Endothelial cell of umbilical vein (primary cell): Measurements from ENCODE around the gene PNKD. TPM values are rescaled to one million over a fixed set of nuclear protein-coding genes. Genes with fewer than 3 reads are reported as not detected.

ENCODE experiments used
- BruUV-seq: library from RNA; stranded (reverse); fragments of 400-500 nt; replicated peaks from 2 replicates; lab custom pipeline; 2021; lab: Mats Ljungman, UMichigan
- CTCF ChIA-PET: fragments of 300-600, 350-600 bp; sonication (Branson Sonifier 250); formaldehyde crosslinking; loops from one replicate; lab custom pipeline; 2021; ENCODE audit warnings: antibody characterized with exemption, inconsistent platforms; lab: Charles Lee
- POLR2A ChIA-PET: fragments of 300-600, 350-600 bp; sonication (Branson Sonifier 250); formaldehyde crosslinking; loops from one replicate; lab custom pipeline; 2021; ENCODE audit warnings: antibody characterized with exemption, inconsistent platforms; lab: Charles Lee
- DNase-seq: peaks from one replicate; pipeline ENCODE4 v3.0.0-alpha.2; 2011; ENCODE audit warnings: low read depth, low spot score
- FAIRE-seq: peaks from 2 replicates; lab custom pipeline; 2011; peaks lifted over from hg19 to GRCh38; lab: Jason Lieb, UNC
- H2AFZ ChIP-seq: 2 replicates; pipeline ENCODE4 v1.6.0; 2012; ENCODE audit warnings: low read depth, low read length, control low read depth, inconsistent platforms
- H3K27ac ChIP-seq: 2 replicates; pipeline ENCODE4 v1.5.1; 2011; ENCODE audit warnings: low read depth, mild to moderate bottlenecking, control low read depth, low read length, moderate library complexity; ENCODE audit not compliant: insufficient read depth
- H3K27me3 ChIP-seq, 2 experiments: 2 replicates each; pipeline versions ENCODE4 v1.6.0 to v1.6.1; 2011; ENCODE audit warnings: low read length in 2 of 2, mixed read lengths in 1 of 2; ENCODE audit not compliant: control insufficient read depth in 2 of 2, insufficient read depth in 2 of 2
- H3K36me3 ChIP-seq, 2 experiments: 2 replicates in 1 of 2; 3 replicates in 1 of 2; pipeline ENCODE4 v1.5.1; 2011; ENCODE audit warnings: low read length in 2 of 2, mild to moderate bottlenecking in 1 of 2, moderate library complexity in 1 of 2; ENCODE audit not compliant: control insufficient read depth in 2 of 2, insufficient read depth in 2 of 2; ENCODE audit errors: extremely low read depth in 1 of 2
- H3K4me1 ChIP-seq: 3 replicates; pipeline ENCODE4 v1.5.1; 2011; ENCODE audit warnings: mild to moderate bottlenecking, low read length; ENCODE audit not compliant: control insufficient read depth, insufficient read depth; ENCODE audit errors: extremely low read depth
- H3K4me2 ChIP-seq: 2 replicates; pipeline ENCODE4 v1.6.1; 2011; ENCODE audit warnings: low read length, control low read depth, mixed read lengths; ENCODE audit not compliant: insufficient read depth
- H3K4me3 ChIP-seq, 3 experiments: fragments of 200-600 bp in 1 of 3; sonication (generic), shearing (Covaris generic) in 1 of 3; replicated peaks in 1 of 3; 2 replicates each; pipeline ENCODE4 v1.5.1; 2011 to 2016; ENCODE audit warnings: control low read depth in 3 of 3, low read length in 3 of 3, mild to moderate bottlenecking in 2 of 3, inconsistent platforms in 1 of 3, low read depth in 1 of 3, moderate library complexity in 1 of 3; ENCODE audit not compliant: insufficient read depth in 1 of 3
- H3K79me2 ChIP-seq: 2 replicates; pipeline ENCODE4 v1.6.0; 2012; ENCODE audit warnings: low read length, inconsistent platforms; ENCODE audit not compliant: control insufficient read depth, insufficient read depth
- H3K9ac ChIP-seq: replicated peaks from 2 replicates; pipeline ENCODE3; 2011; ENCODE audit warnings: low read length, control low read depth; ENCODE audit not compliant: insufficient read depth; ENCODE audit errors: extremely low read depth
- H3K9me1 ChIP-seq: replicated peaks from 3 replicates; pipeline ENCODE4 v1.6.0; 2011; ENCODE audit warnings: mild to moderate bottlenecking, low read length; ENCODE audit not compliant: control insufficient read depth, insufficient read depth; ENCODE audit errors: extremely low read depth
- H3K9me3 ChIP-seq: replicated peaks from 2 replicates; pipeline ENCODE4 v1.5.1; 2012; ENCODE audit warnings: low read length, inconsistent platforms; ENCODE audit not compliant: control insufficient read depth, insufficient read depth
- H4K20me1 ChIP-seq: replicated peaks from 2 replicates; pipeline ENCODE3; 2011; ENCODE audit warnings: mild to moderate bottlenecking, low read length; ENCODE audit not compliant: control insufficient read depth, insufficient read depth; ENCODE audit errors: extremely low read depth
- CTCF ChIP-seq, 2 donors: IDR thresholded peaks; 1 replicate in 1 of 2; 2 replicates in 1 of 2; pipeline ENCODE4 v1.5.1; 2011; ENCODE audit warnings: low read length in 2 of 2, mild to moderate bottlenecking in 2 of 2, moderate library complexity in 2 of 2, control low read depth in 1 of 2, inconsistent platforms in 1 of 2, low read depth in 1 of 2; ENCODE audit not compliant: insufficient read depth in 1 of 2; ENCODE audit errors: extremely low read depth in 1 of 2
- EZH2 ChIP-seq: IDR thresholded peaks from 2 replicates; pipeline ENCODE4 v1.6.1; 2012; ENCODE audit warnings: borderline replicate concordance, low read depth, mild to moderate bottlenecking, moderate library complexity, low read length, inconsistent platforms; ENCODE audit not compliant: severe bottlenecking
- FOS ChIP-seq: IDR thresholded peaks from 2 replicates; pipeline ENCODE4 v1.6.1; 2011; ENCODE audit warnings: mild to moderate bottlenecking, low read length, moderate library complexity, borderline replicate concordance; ENCODE audit not compliant: insufficient read depth
- GATA2 ChIP-seq: IDR thresholded peaks from 2 replicates; pipeline ENCODE4 v1.7.0; 2011; ENCODE audit warnings: low read depth, mild to moderate bottlenecking, moderate library complexity, mixed read lengths, low read length; ENCODE audit not compliant: insufficient read length, insufficient read depth
- JUN ChIP-seq: IDR thresholded peaks from 2 replicates; pipeline ENCODE4 v1.6.1; 2011; ENCODE audit warnings: borderline replicate concordance, low read depth; ENCODE audit not compliant: insufficient read length, insufficient read depth
- MAX ChIP-seq: IDR thresholded peaks from 2 replicates; pipeline ENCODE4 v1.6.1; 2011; ENCODE audit not compliant: insufficient read depth, insufficient read length
- MYC ChIP-seq: IDR thresholded peaks from one replicate; pipeline ENCODE4 v1.6.1; 2011; ENCODE audit warnings: mild to moderate bottlenecking, low read depth, low read length
- POLR2A ChIP-seq: IDR thresholded peaks from 2 replicates; pipeline ENCODE4 v1.6.1; 2012; ENCODE audit warnings: low read depth, mild to moderate bottlenecking, control low read depth, low read length
- POLR2AphosphoS5 ChIP-seq: IDR thresholded peaks from 2 replicates; pipeline ENCODE4 v1.6.1; 2012; ENCODE audit warnings: low read depth, mild to moderate bottlenecking, control low read depth, low read length, moderate library complexity; ENCODE audit not compliant: insufficient read depth
- dilution Hi-C: fragments of 300-500 bp; cut with MboI; formaldehyde crosslinking; loops from one replicate; pipeline ENCODE4 v1.15.0; 2019; ENCODE audit warnings: low sequenced_read_pairs; ENCODE audit not compliant: extremely low pct_ligation_motif_present
- intact Hi-C: fragments of 100-400 bp; cut with micrococcal nuclease; formaldehyde crosslinking; loops from one replicate; pipeline ENCODE4 v1.10.0; 2022
- polyA plus RNA-seq, 4 experiments: library from polyadenylated mRNA; depleted of rRNA in 3 of 4; stranded (reverse) in 3 of 4; unstranded in 1 of 4; fragments of >200 nt; gene quantifications; 2 replicates each; pipeline versions ENCODE4 v1.2.1 to v1.2.3, GENCODE V29; 2011 to 2012; ENCODE audit warnings: missing spikeins in 1 of 4
- total RNA-seq: library from RNA; stranded (reverse); gene quantifications from 2 replicates; pipeline ENCODE4 v1.2.3, GENCODE V29; 2021

The PNKD gene
- total and polyA plus RNA-seq, 2 donors (not counting 3 experiments of a cell fraction or from before 2014, with no cell fraction given) = 56.1 to 88.3 TPM

- POLR2A ChIA-PET = no interaction called here
Observed at GRCh38 chr2:218296200-218296599, 25.9 kb downstream of the PNKD start.

More at GRCh38 chr2:218296200-218296599, 25.9 kb downstream of the PNKD start:
- no peak overlapping the region for H3K4me3 ChIP-seq
- H3K27ac ChIP-seq = no peak overlapping the region
- DNase-seq (no peak), FAIRE-seq (no peak)
- H3K79me2 ChIP-seq = peaks cover 11% of the 10 kb centered on the region
- H3K9me3 ChIP-seq = no peaks in the 10 kb centered on the region
- H3K4me2 ChIP-seq = no peak overlapping the region
- no peak overlapping the region for H2AFZ ChIP-seq
- H3K9me1 ChIP-seq = no peaks in the 10 kb centered on the region
- H4K20me1 ChIP-seq = no peaks in the 10 kb centered on the region
- no peak overlapping the region for H3K9ac ChIP-seq
- BruUV-seq = no TSS peak
- CTCF ChIA-PET = interaction anchor here (0.8 to 12.1 kb wide), 8 partner anchors 23 to 170 kb away, joined by 3 to 178 read pairs (median 5); partner anchors contain the start of gene CATIP
- H3K27me3 ChIP-seq = no peaks in the 10 kb centered on the region
- TF ChIP-seq POLR2A (no peak), MYC (no peak), POLR2AphosphoS5 (no peak), FOS (no peak), CTCF (IDR thresholded peaks at IDR 0.05; ENCODE audit: extremely low read depth in 1 of 2, insufficient read depth in 1 of 2, low read depth in 1 of 2, low read length in 2 of 2) (no peak), JUN (no peak), EZH2 (no peak), MAX (no peak), GATA2 (no peak)
- peaks cover 40% of the 10 kb centered on the region for H3K4me1 ChIP-seq
- dilution Hi-C loops = no loop called here
- no peaks in the 10 kb centered on the region for H3K36me3 ChIP-seq
- intact Hi-C loops = no loop called here
